Ovary (tissue), 9 donors: Measurements from ENCODE around the gene ENPP5. TPM values are rescaled to one million over a fixed set of nuclear protein-coding genes. Genes with fewer than 3 reads are reported as not detected.
"Not testable (repeated sequence)": the region's sequence is repeated elsewhere in the genome, so short reads cannot be mapped to it uniquely, and the experiment has no call there.

ENCODE experiments used
- DNase-seq, 5 donors: peaks; one replicate each; pipeline ENCODE4 v3.0.0-alpha.2; 2019 to 2020
- H3K27ac ChIP-seq, 2 donors: fragments of 200-600 bp; one replicate each; pipeline versions ENCODE4 v1.5.1 to v1.8.0; 2019 to 2022
- H3K27me3 ChIP-seq: fragments of 200-600 bp; one replicate; pipeline ENCODE4 v1.8.0; 2022
- H3K36me3 ChIP-seq: fragments of 200-600 bp; sonication (generic); one replicate; pipeline ENCODE4 v1.5.1; 2019
- H3K4me1 ChIP-seq: one replicate; pipeline ENCODE4 v1.8.1; 2013; ENCODE audit warnings: mild to moderate bottlenecking, moderate library complexity; ENCODE audit not compliant: insufficient read depth
- H3K4me3 ChIP-seq: fragments of 200-600 bp; sonication (generic); one replicate; pipeline ENCODE4 v1.5.1; 2017
- H3K9me3 ChIP-seq, 2 donors: fragments of 200-600 bp in 1 of 2; sonication (generic) in 1 of 2; one replicate each; pipeline versions ENCODE4 v1.5.1 to v1.8.1; 2013 to 2019; ENCODE audit warnings: mild to moderate bottlenecking in 1 of 2, moderate library complexity in 1 of 2
- CTCF ChIP-seq, 3 donors: fragments of 450-650 bp in 2 of 3; fragments of 200-600 bp in 1 of 3; IDR thresholded peaks; one replicate each; pipeline versions ENCODE4 v1.5.1 to v1.8.0; 2016 to 2022; ENCODE audit warnings: antibody characterized with exemption in 3 of 3, mild to moderate bottlenecking in 1 of 3
- EP300 ChIP-seq: sonication (generic); formaldehyde crosslinking; IDR thresholded peaks from one replicate; pipeline ENCODE4 v1.6.1; 2017; ENCODE audit warnings: antibody characterized with exemption
- POLR2A ChIP-seq: fragments of 450-650 bp; IDR thresholded peaks from one replicate; pipeline ENCODE4 v1.6.1; 2017; ENCODE audit warnings: antibody characterized with exemption, mild to moderate bottlenecking, moderate library complexity
- WGBS, 3 donors: extraction: QIAGEN DNeasy Blood & Tissue Kit in 1 of 3; methylation state at CpG; one replicate each; pipeline versions ENCODE4 v1.1.5 to v1.1.7; 2013 to 2017; 5-methylcytosine and 5-hydroxymethylcytosine counted together
- intact Hi-C, 4 donors: fragments of 100-400 bp; cut with DNase I; formaldehyde crosslinking; loops; one replicate each; pipeline versions ENCODE4 v1.11.0 to v1.15.1; 2022 to 2023
- polyA plus RNA-seq, 2 donors: library from polyadenylated mRNA; stranded (reverse); fragments of 200-250 nt in 1 of 2; fragments of 350-450 nt in 1 of 2; fragmentation: Illumina TruSeq in 1 of 2; extraction: RNeasy Lipid Tissue Mini Kit (QIAGEN cat#74804) in 1 of 2; gene quantifications; one replicate each; pipeline ENCODE4 v1.2.3, GENCODE V29; 2013 to 2014
- total RNA-seq, 7 donors: library from RNA; depleted of rRNA in 2 of 7; stranded (reverse); fragments of >200 nt in 2 of 7; fragmentation: NEBNext Ultra II Directional in 3 of 7; extraction: Animal tissue kit (Norgen Biotek cat#: 25700) in 3 of 7; gene quantifications; one replicate each; pipeline versions ENCODE4 v1.1.0 to v1.2.4, GENCODE V29; 2016 to 2023
- donor health status: DM: no; HTN: no; CAD: no; lungs with moderate emphysema.
- donor health status: DM: no; HTN: no; CAD: no.
- donor health status: Bipolar disorder and iron deficiency.
- donor health status: DM: yes; HTN: yes; CAD: no.
- donor health status: DM: no; HTN: no; CAD: no.
- donor health status: DM: yes; HTN: yes; CAD: no.

The ENPP5 gene
- total and polyA plus RNA-seq, 9 donors = 4.5 to 12.2 (median 8.2) TPM

- H3K9me3 ChIP-seq = no peaks in the 10 kb centered on the region
- no peaks in the 10 kb centered on the region for H3K36me3 ChIP-seq
- DNase-seq = no peak
- 80 to 90% (median 86%) methylated on average over 3 of the region's 3 CpGs for WGBS, 3 donors
- H3K4me3 ChIP-seq = no peak overlapping the region
- peaks cover 4% of the 10 kb centered on the region for H3K4me1 ChIP-seq
- H3K27me3 ChIP-seq = no peaks in the 10 kb centered on the region
- intact Hi-C loops = no loop called here
- TF ChIP-seq CTCF (IDR thresholded peaks at IDR 0.05) (no peak), EP300 (no peak), POLR2A (no peak)
- no peak overlapping the region for H3K27ac ChIP-seq
Measured at GRCh38 chr6:46128476-46128875, 42.3 kb downstream of the ENPP5 start.

- H3K4me3 ChIP-seq, H3K27me3 ChIP-seq, H3K36me3 ChIP-seq, DNase-seq, H3K4me1 ChIP-seq, H3K9me3 ChIP-seq, H3K27ac ChIP-seq, intact Hi-C loops: not testable (repeated sequence)
- 43 to 79% (median 64%) methylated on average over 5 of the region's 5 CpGs for WGBS, 3 donors
Measured at GRCh38 chr6:46119679-46120078, 51.1 kb downstream of the ENPP5 start.

- H3K27ac ChIP-seq = no peak overlapping the region
- H3K36me3 ChIP-seq = no peaks in the 10 kb centered on the region
- DNase-seq = no peak
- H3K27me3 ChIP-seq = no peaks in the 10 kb centered on the region
- 87 to 92% (median 90%) methylated on average over 3 of the region's 3 CpGs for WGBS, 3 donors
- intact Hi-C loops = no loop called here
- H3K4me1 ChIP-seq = no peaks in the 10 kb centered on the region
- H3K9me3 ChIP-seq = no peaks in the 10 kb centered on the region
- H3K4me3 ChIP-seq = no peak overlapping the region
- TF ChIP-seq CTCF (IDR thresholded peaks at IDR 0.05) (no peak), EP300 (no peak), POLR2A (no peak)
Measured at GRCh38 chr6:46118836-46119235, 51.9 kb downstream of the ENPP5 start.

- no peaks in the 10 kb centered on the region for H3K27me3 ChIP-seq
- H3K27ac ChIP-seq = no peak overlapping the region
- intact Hi-C loops = no loop called here
- TF ChIP-seq POLR2A (no peak), CTCF (IDR thresholded peaks at IDR 0.05) (no peak), EP300 (no peak)
- H3K4me1 ChIP-seq = no peaks in the 10 kb centered on the region
- no peak for DNase-seq
- H3K9me3 ChIP-seq = no peaks in the 10 kb centered on the region
- WGBS, 3 donors = 86 to 95% (median 89%) methylated on average over 1 of the region's 1 CpG
- H3K4me3 ChIP-seq = no peak overlapping the region
- H3K36me3 ChIP-seq = no peaks in the 10 kb centered on the region
Measured at GRCh38 chr6:46118157-46118556, 52.6 kb downstream of the ENPP5 start.

GRCh38 chr6:46116289-46116688 lies 54.5 kb downstream of the ENPP5 start:
- no peaks in the 10 kb centered on the region for H3K27me3 ChIP-seq
- H3K4me3 ChIP-seq = no peak overlapping the region
- no peaks in the 10 kb centered on the region for H3K9me3 ChIP-seq
- intact Hi-C loops = no loop called here
- H3K4me1 ChIP-seq = no peaks in the 10 kb centered on the region
- no peak for DNase-seq
- 88 to 93% (median 92%) methylated on average over 2 of the region's 2 CpGs for WGBS, 3 donors
- TF ChIP-seq POLR2A = no peak
- no peak for TF ChIP-seq CTCF (IDR thresholded peaks at IDR 0.05)
- no peak for TF ChIP-seq EP300
- no peak overlapping the region for H3K27ac ChIP-seq
- no peaks in the 10 kb centered on the region for H3K36me3 ChIP-seq
